M059J (cell line): Measurements from ENCODE around the gene PARN. TPM values are rescaled to one million over a fixed set of nuclear protein-coding genes. Genes with fewer than 3 reads are reported as not detected.
"Not testable (repeated sequence)": the region's sequence is repeated elsewhere in the genome, so short reads cannot be mapped to it uniquely, and the experiment has no call there.

Source experiments
- DNase-seq: peaks from one replicate; pipeline ENCODE4 v3.0.0-alpha.2; 2012; ENCODE audit warnings: low read depth
- total RNA-seq: library from RNA; depleted of rRNA; stranded (reverse); fragments of >200 nt; shearing (Covaris generic); gene quantifications from 2 replicates; pipeline ENCODE4 v1.2.3, GENCODE V29; 2014; rRNA removed

Gene PARN
- total RNA-seq, 1 experiment from 2014 or later, result 54.3 TPM

DNA sequence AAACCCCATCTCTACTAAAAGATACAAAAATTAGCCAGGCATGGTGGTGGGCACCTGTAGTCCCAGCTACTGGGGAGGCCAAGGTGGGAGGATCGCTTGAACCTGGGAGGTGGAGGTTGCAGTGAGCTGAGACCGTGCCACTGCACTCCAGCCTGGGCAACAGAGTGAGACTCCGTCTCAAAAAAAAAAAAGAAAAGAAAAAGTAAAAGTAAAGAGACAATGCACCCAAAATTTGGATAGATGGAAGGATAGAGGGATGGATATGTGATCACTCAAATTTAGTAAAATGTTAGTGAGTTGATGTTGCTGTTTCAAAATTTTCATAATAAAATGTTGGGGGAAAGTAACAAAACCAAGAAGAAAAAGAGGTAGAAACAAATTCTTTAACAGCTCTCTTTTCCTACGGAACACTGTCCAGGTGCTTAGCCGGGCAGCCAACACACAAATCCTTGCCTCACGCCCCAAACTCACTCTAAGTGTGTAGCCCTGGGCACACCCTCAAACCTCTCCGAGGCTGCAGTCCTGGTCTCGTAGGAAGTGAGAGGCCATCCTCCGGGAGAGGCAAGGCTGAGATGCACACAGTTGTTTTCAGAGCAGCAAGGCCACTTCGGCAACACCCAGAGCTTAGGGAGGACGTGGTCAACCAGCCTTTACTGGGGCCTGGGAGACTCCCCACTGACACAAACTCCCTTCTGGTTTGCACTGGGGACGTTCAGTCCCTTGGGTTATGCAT lies 228.9 kb downstream of the PARN start:
- DNase-seq, result peak; percentile 13

DNA sequence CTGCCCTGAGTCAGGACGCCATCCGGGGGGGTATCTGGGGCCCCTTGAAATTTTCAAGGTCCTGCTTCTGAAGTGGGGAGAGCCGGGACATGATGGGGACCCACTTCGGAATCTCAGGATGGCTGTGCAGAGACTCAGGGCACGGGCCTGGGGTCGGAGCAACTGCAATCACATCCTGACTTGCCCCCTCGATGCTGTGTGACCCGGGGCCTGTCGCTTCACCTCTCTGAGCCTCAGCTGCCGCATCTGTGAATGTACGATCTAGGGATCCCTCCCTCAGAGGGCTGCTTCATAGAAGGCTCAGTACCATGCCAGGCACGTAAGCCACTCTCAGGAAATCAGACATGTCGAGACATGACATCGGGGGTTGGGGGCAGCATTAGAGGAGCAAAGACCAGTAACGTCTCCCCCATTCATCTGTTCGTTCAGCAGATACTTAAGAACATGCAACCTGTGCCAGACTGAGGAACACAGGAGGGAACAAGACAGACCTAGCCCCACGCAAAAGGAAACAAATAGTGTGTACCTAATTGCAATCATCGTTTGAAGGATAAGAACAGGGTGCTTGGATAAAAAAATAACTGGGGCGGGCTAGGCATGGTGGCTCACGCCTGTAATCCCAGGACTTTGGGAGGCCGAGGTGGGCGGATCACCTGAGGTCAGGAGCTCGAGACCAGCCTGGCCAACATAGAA lies 229.6 kb downstream of the PARN start:
- DNase-seq, result no peak

DNA sequence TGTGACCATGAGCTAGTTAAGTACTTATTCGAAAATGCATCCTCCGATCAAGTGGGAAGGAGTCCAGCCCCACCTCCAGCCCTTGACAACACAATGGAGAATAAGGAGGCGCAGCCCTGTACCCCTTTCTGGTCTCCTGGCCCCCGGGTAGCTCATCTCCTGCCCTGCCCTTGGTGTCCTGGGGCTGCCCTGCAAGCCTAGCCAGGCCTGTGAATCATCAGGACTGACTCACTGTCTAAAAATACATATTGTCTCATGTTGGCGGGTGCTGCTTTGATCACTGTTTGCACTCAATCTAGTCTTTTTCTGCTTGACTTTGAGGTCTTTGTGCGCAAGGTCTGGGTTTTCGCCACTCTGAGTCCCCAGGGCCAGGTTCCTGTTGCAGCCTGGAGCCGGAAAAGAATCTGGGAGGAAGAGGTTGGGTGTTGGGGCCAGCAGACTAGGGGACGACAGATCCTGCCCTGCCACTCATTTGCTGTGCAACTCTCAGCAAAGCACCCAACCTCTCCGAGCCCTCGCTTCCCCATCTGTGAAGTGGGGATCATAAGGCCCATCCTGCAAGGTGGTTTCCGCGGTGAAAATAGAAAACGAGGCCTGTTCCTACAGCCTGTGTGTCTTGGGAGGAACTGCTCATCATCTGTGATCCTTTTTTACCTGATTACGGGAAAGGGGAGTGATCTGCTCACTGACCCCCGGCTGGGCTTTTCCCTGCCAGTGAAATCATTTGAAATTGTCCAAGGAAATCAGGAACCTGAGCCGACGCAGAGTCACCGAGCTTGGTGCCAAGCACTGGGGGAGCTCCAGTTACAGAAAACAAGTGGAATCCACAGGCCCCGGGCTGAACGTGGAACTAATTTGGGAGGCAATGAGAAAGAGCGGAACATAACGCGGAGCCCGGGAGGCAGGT lies 230.4 kb downstream of the PARN start:
- peak; percentile 86 for DNase-seq

DNA sequence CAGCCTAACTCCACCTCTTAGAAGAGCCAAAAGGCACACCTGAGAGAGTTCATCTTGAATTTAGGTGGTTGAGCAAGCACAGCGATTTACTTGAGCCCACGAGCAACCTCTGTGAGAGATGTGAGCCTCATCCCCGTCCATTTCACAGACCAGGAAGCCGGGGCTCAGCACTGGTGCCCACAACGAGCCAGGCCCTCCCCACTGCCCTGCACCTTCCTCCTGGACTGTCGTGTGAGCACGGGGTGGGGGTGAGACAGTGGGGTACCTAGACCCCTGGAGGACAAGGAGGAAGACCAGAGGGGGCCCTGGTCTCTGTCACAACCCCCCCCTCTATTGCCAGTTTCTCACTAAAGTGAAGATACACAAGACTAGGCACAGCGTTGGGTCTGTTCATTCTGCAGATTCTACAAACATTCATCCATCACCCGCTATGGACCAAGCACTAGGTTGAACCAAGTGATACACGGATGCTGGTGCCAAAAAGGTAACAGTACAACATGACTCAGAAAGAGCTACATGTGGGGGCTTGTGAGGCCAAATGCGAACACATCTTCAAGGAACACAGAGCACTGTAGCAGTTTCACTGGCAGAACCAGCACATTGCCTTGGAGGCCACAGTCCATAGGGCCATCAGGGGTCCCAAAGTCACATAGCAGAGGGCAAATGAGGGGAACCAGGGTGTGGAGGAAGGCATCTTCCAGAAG lies 231.9 kb downstream of the PARN start:
- peak; percentile 10 for DNase-seq

DNA sequence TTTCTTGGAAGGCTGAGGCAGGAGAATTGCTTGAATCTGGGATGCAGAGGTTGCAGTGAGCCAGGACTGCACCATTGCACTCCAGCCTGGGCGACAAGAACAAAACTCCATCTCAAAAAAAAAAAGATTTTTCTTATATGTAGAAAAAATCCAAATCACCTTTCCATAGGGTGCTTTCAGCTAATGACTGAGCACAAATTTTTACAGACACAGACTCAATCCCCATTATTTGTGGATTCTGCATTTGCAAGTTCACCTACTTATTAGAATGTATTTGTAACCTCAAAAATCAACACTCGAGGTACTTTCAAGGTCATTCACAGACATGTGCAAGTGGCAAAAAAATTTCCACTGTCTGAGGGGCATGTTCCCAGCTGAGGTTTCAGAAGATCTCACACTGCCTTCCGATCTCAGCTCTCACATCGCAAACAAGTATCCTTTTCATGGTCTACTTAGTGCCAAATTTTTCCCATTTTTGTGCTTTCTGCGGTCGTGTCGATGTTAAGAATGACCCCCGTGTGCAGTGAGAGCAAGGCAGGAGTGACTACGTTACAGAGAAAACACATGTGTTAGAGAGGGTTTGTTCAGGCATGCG lies 234.3 kb downstream of the PARN start:
- DNase-seq, result not testable (repeated sequence)

DNA sequence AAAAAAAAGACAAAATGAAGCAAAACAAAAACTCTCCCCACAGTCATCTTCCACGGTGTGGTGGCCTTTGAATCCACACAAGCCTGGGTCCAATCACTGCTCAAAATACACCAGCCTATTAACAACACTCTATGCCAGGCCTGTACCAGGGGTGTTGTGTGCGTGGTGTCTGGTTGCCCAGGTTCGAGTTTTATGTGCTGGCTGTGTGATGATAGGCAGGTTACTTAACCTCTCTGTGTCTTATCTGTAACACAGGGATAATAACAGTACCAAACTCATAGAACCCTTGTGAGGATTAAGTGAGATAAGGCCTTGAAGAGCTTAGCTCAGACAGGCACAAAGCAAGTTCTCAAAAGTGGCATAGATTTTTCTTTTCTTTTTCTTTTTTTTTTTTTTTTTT lies 235.2 kb downstream of the PARN start:
- DNase-seq, result no peak

DNA sequence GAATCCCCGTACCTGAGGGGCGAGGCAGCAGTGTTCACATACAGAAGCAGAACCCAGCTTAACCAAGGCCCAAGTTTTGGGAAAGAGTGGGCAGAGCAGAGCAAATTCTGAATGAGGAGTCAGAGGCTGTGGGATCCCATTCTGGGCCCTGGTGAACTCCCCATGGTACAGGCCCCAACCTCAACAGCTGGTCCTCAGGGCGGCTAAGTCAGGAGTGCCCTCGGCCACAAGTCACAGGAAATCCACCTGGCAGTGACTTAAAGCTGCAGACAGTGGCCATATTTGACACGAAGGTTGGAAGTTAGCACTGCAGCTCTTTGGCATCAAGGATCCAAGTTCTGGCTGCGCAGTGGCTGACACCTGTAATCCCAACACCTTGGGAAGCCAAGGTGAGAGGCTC lies 237.1 kb downstream of the PARN start:
- DNase-seq, result no peak

DNA sequence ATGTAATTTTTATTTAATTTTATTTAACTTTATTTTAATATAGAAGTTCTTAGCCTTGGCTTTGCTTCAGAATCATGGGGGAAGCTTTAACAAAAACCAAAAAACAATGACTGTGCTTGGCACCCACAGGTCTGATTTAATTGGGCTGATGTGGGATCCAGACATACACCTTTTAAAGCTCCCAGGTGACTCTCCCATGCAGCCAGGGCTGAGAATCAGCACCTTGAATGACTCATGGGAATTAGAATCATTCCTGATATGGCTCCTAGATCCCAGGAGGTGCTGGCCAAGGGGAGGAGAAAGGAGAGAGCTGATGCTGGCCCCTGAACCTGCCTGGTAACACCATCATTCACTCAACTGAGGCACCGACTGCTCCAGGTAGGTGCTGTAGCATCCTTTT lies 240.7 kb downstream of the PARN start:
- DNase-seq, result no peak

DNA sequence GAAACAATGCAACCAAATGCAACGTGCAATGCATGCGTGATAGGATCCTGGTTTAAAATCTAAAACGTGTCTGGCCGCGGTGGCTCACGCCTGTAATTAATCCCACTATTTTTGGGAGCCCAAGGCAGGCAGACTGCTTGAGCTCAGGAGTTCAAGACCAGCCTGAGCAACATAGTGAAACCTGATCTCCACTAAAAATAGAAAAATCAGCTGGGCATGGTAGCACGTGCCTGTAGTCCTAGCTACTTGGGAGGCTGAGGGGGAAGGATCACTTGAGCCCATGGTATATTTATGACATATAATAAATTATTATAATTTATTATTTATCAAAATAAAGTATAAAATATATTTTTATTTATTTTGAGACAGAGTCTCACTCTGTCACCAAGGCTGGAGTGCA lies 241.8 kb downstream of the PARN start:
- DNase-seq, result no peak

DNA sequence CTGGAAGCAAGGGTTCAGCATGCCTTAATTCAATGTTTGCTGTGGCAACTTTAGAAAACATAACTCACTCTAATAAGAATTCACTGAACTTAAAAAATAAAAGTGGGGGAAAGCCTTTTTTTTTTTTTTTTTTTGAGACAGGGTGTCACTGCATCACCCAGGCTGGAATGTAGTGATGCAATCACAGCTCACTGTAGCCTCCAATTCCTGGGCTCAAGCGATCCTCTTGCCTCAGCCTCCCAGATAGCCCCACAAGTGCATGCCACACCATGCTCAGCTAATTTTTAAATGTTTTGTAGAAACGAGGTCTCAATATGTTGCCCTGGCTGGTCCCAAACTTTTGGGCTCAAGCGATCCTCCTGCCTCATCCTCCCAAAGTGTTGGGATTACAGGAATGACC lies 243.9 kb downstream of the PARN start:
- DNase-seq, result no peak

Other genes starting within 250 kb of the PARN start
- 181 and 195 TPM in 2 replicates for gene BFAR, start 2.7 kb upstream of the PARN start, total RNA-seq
- not detected in 2 replicates for gene PLA2G10, start 64.0 kb upstream of the PARN start, total RNA-seq
- gene NPIPA3, start 73.2 kb upstream of the PARN start, total RNA-seq, result 0.22 TPM in 1 of 2 replicates, not detected in the other
- 0.34 TPM in 1 of 2 replicates, not detected in the other for gene NPIPA2, start 112.3 kb upstream of the PARN start, total RNA-seq
- gene NOMO1, start 203.5 kb upstream of the PARN start, total RNA-seq, result 88.4 and 115 TPM in 2 replicates